Karpas-422 (cell line): ENCODE results near the gene MAJIN. TPM values are rescaled to one million over a fixed set of nuclear protein-coding genes. Genes with fewer than 3 reads are reported as not detected.

Experiments
- DNase-seq: peaks from one replicate; pipeline ENCODE4 v3.0.0-alpha.2; 2015
- H2AFZ ChIP-seq: fragments of 200-600 bp; sonication (generic); 2 replicates; pipeline ENCODE4 v1.6.1; 2014; ENCODE audit warnings: antibody characterized with exemption, low read length, mixed read lengths
- H3K27ac ChIP-seq: fragments of 200-600 bp; sonication (generic); 2 replicates; pipeline ENCODE4 v1.5.1; 2014; ENCODE audit warnings: mild to moderate bottlenecking, low read length, moderate library complexity
- H3K27me3 ChIP-seq: fragments of 200-600 bp; sonication (generic); 2 replicates; pipeline ENCODE4 v1.6.1; 2014; ENCODE audit warnings: low read length, mixed read lengths
- H3K36me3 ChIP-seq: fragments of 200-600 bp; sonication (generic); 2 replicates; pipeline ENCODE4 v1.6.1; 2014; ENCODE audit warnings: low read length, mixed read lengths; ENCODE audit not compliant: insufficient read depth
- H3K4me1 ChIP-seq: fragments of 200-600 bp; sonication (generic); 2 replicates; pipeline ENCODE4 v1.6.1; 2014; ENCODE audit warnings: mild to moderate bottlenecking, low read length, mixed read lengths
- H3K4me2 ChIP-seq: fragments of 200-600 bp; sonication (generic); 2 replicates; pipeline ENCODE4 v1.6.1; 2014; ENCODE audit warnings: low read length, low read depth, mild to moderate bottlenecking; ENCODE audit not compliant: poor library complexity, severe bottlenecking
- H3K4me3 ChIP-seq: fragments of 200-600 bp; sonication (generic); 2 replicates; pipeline ENCODE4 v1.5.1; 2014; ENCODE audit warnings: mild to moderate bottlenecking, antibody characterized with exemption, low read length, mixed read lengths
- H3K79me2 ChIP-seq: fragments of 200-600 bp; sonication (generic); 2 replicates; pipeline ENCODE4 v1.6.1; 2014; ENCODE audit warnings: mild to moderate bottlenecking, low read length, mixed read lengths
- H3K9ac ChIP-seq: fragments of 200-600 bp; sonication (generic); 2 replicates; pipeline ENCODE4 v1.6.0; 2014; ENCODE audit warnings: low read length
- H3K9me2 ChIP-seq: fragments of 200-600 bp; sonication (generic), shearing (Covaris generic); replicated peaks from 2 replicates; pipeline ENCODE4 v1.6.0; 2014; ENCODE audit warnings: mild to moderate bottlenecking, low read length, moderate library complexity; ENCODE audit not compliant: insufficient read depth
- H3K9me3 ChIP-seq: fragments of 300-700, 200-600 bp; sonication (generic); 2 replicates; pipeline ENCODE4 v1.6.1; 2014; ENCODE audit warnings: low read length, mixed read lengths
- H4K20me1 ChIP-seq: fragments of 200-600 bp; sonication (generic); 2 replicates; pipeline ENCODE4 v1.6.1; 2014; ENCODE audit warnings: mild to moderate bottlenecking, antibody characterized with exemption, low read length, low read depth; ENCODE audit not compliant: insufficient read depth
- total RNA-seq: library from RNA; depleted of rRNA; stranded (reverse); fragments of >200 nt; shearing (Covaris generic); gene quantifications from 2 replicates; pipeline ENCODE4 v1.2.3, GENCODE V29; 2014; ENCODE audit warnings: low replicate concordance

MAJIN gene
- total RNA-seq, 1 experiment from 2014 or later: not detected

- no peak overlapping the region for H2AFZ ChIP-seq
- no peaks in the 10 kb centered on the region for H3K36me3 ChIP-seq
- H3K4me3 ChIP-seq: no peak overlapping the region
- H3K27me3 ChIP-seq: no peaks in the 10 kb centered on the region
- DNase-seq: no peak
- H3K9me2 ChIP-seq: no peaks in the 10 kb centered on the region
- H3K4me1 ChIP-seq: peaks cover 7% of the 10 kb centered on the region
- no peaks in the 10 kb centered on the region for H3K9me3 ChIP-seq
- H3K79me2 ChIP-seq: no peaks in the 10 kb centered on the region
- H3K27ac ChIP-seq: no peak overlapping the region
- H3K4me2 ChIP-seq: no peak overlapping the region
- no peaks in the 10 kb centered on the region for H4K20me1 ChIP-seq
- H3K9ac ChIP-seq: no peak overlapping the region
Observed at GRCh38 chr11:64960719-64961118, 11.2 kb downstream of the MAJIN start.

- no peak overlapping the region for H3K27ac ChIP-seq
- H3K9me2 ChIP-seq: no peaks in the 10 kb centered on the region
- H3K4me3 ChIP-seq: no peak overlapping the region
- no peak overlapping the region for H2AFZ ChIP-seq
- H3K4me1 ChIP-seq: peaks cover 7% of the 10 kb centered on the region
- no peaks in the 10 kb centered on the region for H4K20me1 ChIP-seq
- no peaks in the 10 kb centered on the region for H3K27me3 ChIP-seq
- H3K79me2 ChIP-seq: no peaks in the 10 kb centered on the region
- no peak overlapping the region for H3K4me2 ChIP-seq
- no peaks in the 10 kb centered on the region for H3K36me3 ChIP-seq
- H3K9me3 ChIP-seq: no peaks in the 10 kb centered on the region
- DNase-seq: no peak
- H3K9ac ChIP-seq: no peak overlapping the region
Observed at GRCh38 chr11:64959498-64959897, 12.4 kb downstream of the MAJIN start.

- Histone ChIP-seq H4K20me1 (no peaks in the 10 kb centered on the region), H3K9me3 (no peaks in the 10 kb centered on the region), H3K79me2 (no peaks in the 10 kb centered on the region), H3K9ac (no peak overlapping the region), H3K27ac (no peak overlapping the region), H3K4me3 (no peak overlapping the region), H2AFZ (no peak overlapping the region), H3K4me2 (no peak overlapping the region), H3K4me1 (peaks cover 1% of the 10 kb centered on the region), H3K27me3 (no peaks in the 10 kb centered on the region), H3K9me2 (no peaks in the 10 kb centered on the region), H3K36me3 (no peaks in the 10 kb centered on the region)
- no peak for DNase-seq
Observed at GRCh38 chr11:64954201-64954600, 17.7 kb downstream of the MAJIN start.

GRCh38 chr11:64951529-64951928 lies 20.4 kb downstream of the MAJIN start:
- Histone ChIP-seq H3K4me3 (no peak overlapping the region), H2AFZ (no peak overlapping the region), H3K79me2 (no peaks in the 10 kb centered on the region), H4K20me1 (no peaks in the 10 kb centered on the region), H3K9me2 (no peaks in the 10 kb centered on the region), H3K36me3 (no peaks in the 10 kb centered on the region), H3K9me3 (no peaks in the 10 kb centered on the region), H3K4me2 (no peak overlapping the region), H3K27ac (no peak overlapping the region), H3K9ac (no peak overlapping the region), H3K4me1 (peaks cover 4% of the 10 kb centered on the region), H3K27me3 (no peaks in the 10 kb centered on the region)
- no peak for DNase-seq

GRCh38 chr11:64947208-64947814 lies 24.6 kb downstream of the MAJIN start:
- Histone ChIP-seq H3K27me3 (no peaks in the 10 kb centered on the region), H3K9me2 (no peaks in the 10 kb centered on the region), H3K4me1 (peaks cover 11% of the 10 kb centered on the region), H3K27ac (no peak overlapping the region), H3K9me3 (no peaks in the 10 kb centered on the region), H4K20me1 (no peaks in the 10 kb centered on the region), H2AFZ (no peak overlapping the region), H3K9ac (no peak overlapping the region), H3K4me2 (no peak overlapping the region), H3K4me3 (no peak overlapping the region), H3K79me2 (no peaks in the 10 kb centered on the region), H3K36me3 (no peaks in the 10 kb centered on the region)
- no peak for DNase-seq

- DNase-seq: no peak
- Histone ChIP-seq H3K9ac (no peak overlapping the region), H3K27me3 (no peaks in the 10 kb centered on the region), H3K36me3 (no peaks in the 10 kb centered on the region), H3K27ac (no peak overlapping the region), H3K4me1 (peaks cover 6% of the 10 kb centered on the region; the same call in 1 of the 2 replicates), H3K9me3 (no peaks in the 10 kb centered on the region), H4K20me1 (no peaks in the 10 kb centered on the region), H3K4me2 (no peak overlapping the region), H3K9me2 (no peaks in the 10 kb centered on the region), H3K79me2 (no peaks in the 10 kb centered on the region), H2AFZ (no peak overlapping the region), H3K4me3 (no peak overlapping the region)
Observed at GRCh38 chr11:64936539-64936938, 35.4 kb downstream of the MAJIN start.

- Histone ChIP-seq H3K27me3 (no peaks in the 10 kb centered on the region), H3K4me2 (no peak within 1 kb of the TSS), H2AFZ (no peak within 1 kb of the TSS), H3K9me3 (no peaks in the 10 kb centered on the region), H3K27ac (no peak within 1 kb of the TSS), H3K9ac (no peak within 1 kb of the TSS), H3K4me1 (peaks cover 6% of the 10 kb centered on the region; the same call in 1 of the 2 replicates), H3K79me2 (no peaks in the 10 kb centered on the region), H4K20me1 (no peaks in the 10 kb centered on the region), H3K9me2 (no peaks in the 10 kb centered on the region), H3K4me3 (no peak within 1 kb of the TSS), H3K36me3 (no peaks in the 10 kb centered on the region)
- DNase-seq: no peak
Observed at GRCh38 chr11:64935359-64936081, 36.4 kb downstream of the MAJIN start, which contains the start of gene GPHA2. GPHA2 (minus strand) TSS chr11:64935893; CDS start chr11:64935460, 433 bp downstream.

- H3K27ac ChIP-seq: no peak overlapping the region
- H3K79me2 ChIP-seq: no peaks in the 10 kb centered on the region
- no peak overlapping the region for H3K4me3 ChIP-seq
- peaks cover 6% of the 10 kb centered on the region; the same call in 1 of the 2 replicates for H3K4me1 ChIP-seq
- no peak overlapping the region for H2AFZ ChIP-seq
- H3K36me3 ChIP-seq: no peaks in the 10 kb centered on the region
- no peak overlapping the region for H3K4me2 ChIP-seq
- H3K9ac ChIP-seq: no peak overlapping the region
- DNase-seq: peak; percentile 51
- no peaks in the 10 kb centered on the region for H3K9me2 ChIP-seq
- H3K27me3 ChIP-seq: no peaks in the 10 kb centered on the region
- no peaks in the 10 kb centered on the region for H4K20me1 ChIP-seq
- H3K9me3 ChIP-seq: no peaks in the 10 kb centered on the region
Observed at GRCh38 chr11:64934682-64935358, 37.1 kb downstream of the MAJIN start.
